Mucosa of descending colon (tissue), 3 donors: ENCODE measurements around the gene ATXN3L. TPM values are rescaled to one million over a fixed set of nuclear protein-coding genes. Genes with fewer than 3 reads are reported as not detected.

Experiments
- ATAC-seq: fragments of 200-7000 bp; cut with Tn5 transposase; one replicate; pipeline ENCODE4 v1.9.1; 2020; ENCODE audit warnings: mild to moderate bottlenecking, moderate library complexity
- DNase-seq, 3 donors: peaks; one replicate each; pipeline ENCODE4 v3.0.0-alpha.2; 2020
- H3K36me3 ChIP-seq: fragments of 200-600 bp; one replicate; pipeline ENCODE4 v1.8.0; 2021; ENCODE audit warnings: low read depth, mild to moderate bottlenecking
- H3K4me1 ChIP-seq: fragments of 200-600 bp; one replicate; pipeline ENCODE4 v1.8.0; 2021; ENCODE audit warnings: low read depth, mild to moderate bottlenecking
- H3K4me3 ChIP-seq: fragments of 200-600 bp; one replicate; pipeline ENCODE4 v1.8.0; 2021; ENCODE audit warnings: mild to moderate bottlenecking
- H3K9me3 ChIP-seq: fragments of 200-600 bp; one replicate; pipeline ENCODE4 v1.8.0; 2021; ENCODE audit warnings: mild to moderate bottlenecking
- CTCF ChIP-seq: fragments of 200-600 bp; IDR thresholded peaks from one replicate; pipeline ENCODE4 v1.8.0; 2022; ENCODE audit warnings: antibody characterized with exemption, mild to moderate bottlenecking
- intact Hi-C, 2 donors: fragments of 100-400 bp; cut with DNase I in 1 of 2; cut with micrococcal nuclease in 1 of 2; formaldehyde crosslinking; loops; one replicate each; pipeline versions ENCODE4 v1.11.0 to v1.11.1; 2022; cut with DNase I, micrococcal nuclease
- total RNA-seq, 3 donors: library from RNA; stranded (reverse); fragmentation: NEBNext Ultra II Directional in 2 of 3; extraction: Animal tissue kit (Norgen Biotek cat#: 25700) in 2 of 3; gene quantifications; one replicate each; pipeline versions ENCODE4 v1.2.1 to v1.2.4, GENCODE V29; 2021 to 2023
- donor health status: DM: no; HTN: no; CAD: no; lungs with moderate emphysema.
- donor health status: DM: no; HTN: no; CAD: no.
- donor health status: DM: no; HTN: yes; CAD: no.

Gene ATXN3L
- total RNA-seq, 3 donors from 2014 or later: not detected

DNA sequence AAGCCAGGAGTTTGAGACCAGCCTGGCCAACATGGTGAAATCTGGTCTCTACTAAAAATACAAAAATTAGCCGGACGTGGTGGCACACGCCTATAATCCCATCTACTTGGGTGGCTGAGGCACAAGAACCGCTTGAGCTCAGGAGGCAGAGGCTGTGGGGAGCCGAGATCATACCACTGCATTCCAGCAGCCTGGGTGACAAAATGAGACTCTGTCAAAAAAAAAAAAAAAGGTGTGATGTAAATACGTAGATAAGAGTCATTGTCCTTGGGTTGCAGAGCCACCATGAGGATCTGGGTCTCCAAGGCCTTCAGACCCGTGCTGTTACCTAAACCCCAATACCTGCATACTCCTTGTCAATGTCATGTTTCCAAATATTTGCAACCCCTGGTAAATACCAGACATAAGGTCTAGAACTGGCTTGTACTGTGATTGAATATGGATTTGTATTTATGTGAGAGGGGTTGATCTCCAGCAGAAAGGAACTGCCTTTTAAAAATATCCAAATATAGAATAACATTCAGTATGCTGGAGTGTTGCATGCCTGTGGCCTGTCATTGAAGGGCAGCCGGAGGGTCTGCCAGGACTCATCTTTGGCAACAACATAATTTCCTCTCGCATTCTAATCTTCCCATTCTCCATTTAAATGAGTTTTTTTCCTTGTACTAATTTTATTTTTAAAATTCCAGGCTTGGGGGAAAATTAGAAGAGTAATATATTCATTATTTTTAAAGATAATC is 40.4 kb downstream of the ATXN3L start:
- Histone ChIP-seq H3K4me3 (no peak overlapping the region), H3K36me3 (no peaks in the 10 kb centered on the region), H3K4me1 (no peaks in the 10 kb centered on the region), H3K9me3 (no peaks in the 10 kb centered on the region)
- no peak for DNase-seq
- intact Hi-C loops: no loop called here
- ATAC-seq: no peak
- TF ChIP-seq CTCF: no peak

GRCh38 chrX:13277539-13277938 is 42.3 kb downstream of the ATXN3L start:
- DNase-seq (no peak), ATAC-seq (no peak)
- H3K9me3 ChIP-seq: no peaks in the 10 kb centered on the region
- TF ChIP-seq CTCF: no peak
- no peaks in the 10 kb centered on the region for H3K36me3 ChIP-seq
- no peak overlapping the region for H3K4me3 ChIP-seq
- H3K4me1 ChIP-seq: no peaks in the 10 kb centered on the region
- intact Hi-C loops: no loop called here

- TF ChIP-seq CTCF: no peak
- no peak for ATAC-seq
- no peak for DNase-seq
- Histone ChIP-seq H3K4me1 (no peaks in the 10 kb centered on the region), H3K9me3 (no peaks in the 10 kb centered on the region), H3K36me3 (no peaks in the 10 kb centered on the region), H3K4me3 (no peak overlapping the region)
- intact Hi-C loops: no loop called here
These were observed 42.9 kb downstream of the ATXN3L start for GRCh38 chrX:13276991-13277390.

DNA sequence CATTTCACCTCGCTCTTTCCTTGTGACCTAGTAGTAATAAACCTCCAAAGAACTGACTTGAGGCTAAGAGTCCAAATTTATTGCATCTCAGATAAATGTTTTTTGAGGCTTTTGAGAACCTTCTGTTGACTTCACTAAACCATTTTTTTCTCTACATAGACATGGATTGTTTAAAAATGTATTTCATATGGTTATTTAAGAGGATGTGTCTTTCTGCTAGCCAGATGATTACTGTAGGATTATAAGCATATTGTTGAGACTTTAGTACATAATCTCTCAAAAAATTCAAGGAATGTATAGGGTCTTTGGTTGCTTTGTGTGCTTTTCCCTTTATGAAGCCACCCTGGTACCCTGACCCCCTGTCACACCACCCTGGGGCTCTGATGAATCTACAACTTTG is 44.8 kb downstream of the ATXN3L start:
- Histone ChIP-seq H3K9me3 (no peaks in the 10 kb centered on the region), H3K36me3 (no peaks in the 10 kb centered on the region), H3K4me3 (no peak overlapping the region), H3K4me1 (no peaks in the 10 kb centered on the region)
- ATAC-seq (no peak), DNase-seq (no peak)
- intact Hi-C loops: no loop called here
- TF ChIP-seq CTCF: no peak

- no peaks in the 10 kb centered on the region for H3K9me3 ChIP-seq
- DNase-seq: no peak
- intact Hi-C loops: no loop called here
- H3K4me1 ChIP-seq: no peaks in the 10 kb centered on the region
- H3K4me3 ChIP-seq: no peak overlapping the region
- no peaks in the 10 kb centered on the region for H3K36me3 ChIP-seq
- no peak for ATAC-seq
- TF ChIP-seq CTCF: no peak
These were observed 47.4 kb downstream of the ATXN3L start for GRCh38 chrX:13272426-13272825.

- TF ChIP-seq CTCF: no peak
- intact Hi-C loops: no loop called here
- ATAC-seq: no peak
- H3K4me3 ChIP-seq: no peak overlapping the region
- no peak for DNase-seq
- H3K4me1 ChIP-seq: no peaks in the 10 kb centered on the region
- H3K9me3 ChIP-seq: no peaks in the 10 kb centered on the region
- no peaks in the 10 kb centered on the region for H3K36me3 ChIP-seq
These were observed 48.3 kb downstream of the ATXN3L start for GRCh38 chrX:13271511-13271910.
